Kidney capillary endothelial cell (primary cell): ENCODE results near the gene RIMOC1.
A peak's percentile ranks its signal among the peaks of the same experiment; 100 is the strongest.

Source experiments
- DNase-seq: peaks from one replicate; pipeline ENCODE4 v3.0.0-alpha.2; 2018; ENCODE audit warnings: low spot score

RIMOC1 gene

GRCh38 chr5:41903892-41904799, at the start of gene RIMOC1:
RIMOC1 (plus strand) TSS chr5:41904344; CDS start chr5:41904368, 24 bp downstream.
- peak; percentile 99 for DNase-seq

GRCh38 chr5:41856644-41857491, 47.3 kb upstream of the RIMOC1 start:
- DNase-seq = peak; percentile 73

GRCh38 chr5:41857989-41858388, 46.2 kb upstream of the RIMOC1 start:
- no peak for DNase-seq

GRCh38 chr5:41858890-41859289, 45.3 kb upstream of the RIMOC1 start:
- no peak for DNase-seq

- DNase-seq = no peak
Observed at GRCh38 chr5:41863871-41864486, 40.2 kb upstream of the RIMOC1 start.

- DNase-seq = peak; percentile 7
Observed at GRCh38 chr5:41869151-41869723, 34.9 kb upstream of the RIMOC1 start.

GRCh38 chr5:41869724-41870626, 34.2 kb upstream of the RIMOC1 start, which contains the start of gene OXCT1:
OXCT1 (minus strand) TSS chr5:41870425; CDS start chr5:41870358, 67 bp downstream.
- peak; percentile 65 for DNase-seq

- no peak for DNase-seq
Observed at GRCh38 chr5:41870627-41871048, 33.5 kb upstream of the RIMOC1 start.

GRCh38 chr5:41871852-41872251, 32.3 kb upstream of the RIMOC1 start:
- no peak for DNase-seq

- no peak for DNase-seq
Observed at GRCh38 chr5:41874512-41875060, 29.6 kb upstream of the RIMOC1 start.

GRCh38 chr5:41875121-41875520, 29.0 kb upstream of the RIMOC1 start:
- no peak for DNase-seq

- DNase-seq = no peak
Observed at GRCh38 chr5:41876678-41877077, 27.5 kb upstream of the RIMOC1 start.

- DNase-seq = no peak
Observed at GRCh38 chr5:41877408-41877807, 26.7 kb upstream of the RIMOC1 start.

GRCh38 chr5:41878173-41878572, 26.0 kb upstream of the RIMOC1 start:
- DNase-seq = no peak

- DNase-seq = no peak
Observed at GRCh38 chr5:41878643-41879478, 25.3 kb upstream of the RIMOC1 start.

GRCh38 chr5:41882765-41883164, 21.4 kb upstream of the RIMOC1 start:
- no peak for DNase-seq

GRCh38 chr5:41883243-41883642, 20.9 kb upstream of the RIMOC1 start:
- DNase-seq = no peak

GRCh38 chr5:41883936-41884335, 20.2 kb upstream of the RIMOC1 start:
- DNase-seq = no peak

- no peak for DNase-seq
Observed at GRCh38 chr5:41885286-41885685, 18.9 kb upstream of the RIMOC1 start.
